ENCODE measurements around the gene CLSTN2. TPM values are rescaled to one million over a fixed set of nuclear protein-coding genes. Genes with fewer than 3 reads are reported as not detected.

The CLSTN2 gene
- total and polyA plus RNA-seq, 2 of the 8 experiments (the other 6 are each of a cell fraction or from before 2014, with no cell fraction given), result 0.39 to 0.52 TPM

DNA sequence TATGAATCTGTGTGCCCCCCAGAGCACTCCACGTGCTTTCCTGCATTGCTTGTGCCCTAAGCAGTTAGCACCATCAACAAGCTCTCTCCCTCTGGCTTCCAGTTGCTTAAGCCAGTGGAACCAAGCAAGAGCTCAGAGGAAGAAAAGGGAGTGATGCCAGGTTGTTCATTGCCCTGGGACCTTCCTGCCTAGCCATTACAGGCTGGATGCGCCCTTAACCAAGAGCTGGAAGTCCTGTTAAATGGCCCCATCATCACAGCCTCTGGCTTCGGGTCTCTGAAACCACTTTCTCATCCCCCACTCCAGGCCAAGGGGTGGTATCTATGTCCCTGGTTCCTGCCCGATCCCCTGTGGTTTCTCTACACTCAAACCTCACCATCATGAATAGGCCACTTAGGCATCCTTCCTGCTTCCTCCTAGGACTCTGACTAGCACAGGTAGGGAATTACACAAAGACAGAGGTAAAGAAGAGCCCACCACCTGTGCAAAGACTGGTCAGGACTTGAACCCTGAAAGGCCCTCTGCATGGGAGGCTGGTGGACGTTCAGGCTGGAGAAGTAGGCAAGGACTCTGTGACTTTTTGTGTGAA, 433.3 kb downstream of the CLSTN2 start (continued):
- TF ChIP-seq, protein P1, sequence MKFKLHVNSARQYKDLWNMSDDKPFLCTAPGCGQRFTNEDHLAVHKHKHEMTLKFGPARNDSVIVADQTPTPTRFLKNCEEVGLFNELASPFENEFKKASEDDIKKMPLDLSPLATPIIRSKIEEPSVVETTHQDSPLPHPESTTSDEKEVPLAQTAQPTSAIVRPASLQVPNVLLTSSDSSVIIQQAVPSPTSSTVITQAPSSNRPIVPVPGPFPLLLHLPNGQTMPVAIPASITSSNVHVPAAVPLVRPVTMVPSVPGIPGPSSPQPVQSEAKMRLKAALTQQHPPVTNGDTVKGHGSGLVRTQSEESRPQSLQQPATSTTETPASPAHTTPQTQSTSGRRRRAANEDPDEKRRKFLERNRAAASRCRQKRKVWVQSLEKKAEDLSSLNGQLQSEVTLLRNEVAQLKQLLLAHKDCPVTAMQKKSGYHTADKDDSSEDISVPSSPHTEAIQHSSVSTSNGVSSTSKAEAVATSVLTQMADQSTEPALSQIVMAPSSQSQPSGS (IDR thresholded peaks at IDR 0.05; ENCODE audit: low read length), result no peak
- TF ChIP-seq JUN (IDR thresholded peaks at IDR 0.05; ENCODE audit: low read depth, low read length) (no peak), EZH2 (IDR thresholded peaks at IDR 0.05; ENCODE audit: low read depth, low read length, severe bottlenecking) (no peak), CHD2 (IDR thresholded peaks at IDR 0.05; ENCODE audit: low read length) (no peak), YY1 (IDR thresholded peaks at IDR 0.05; ENCODE audit: low read depth, low read length) (no peak), CBX5 (IDR thresholded peaks at IDR 0.05; ENCODE audit: low read depth, low read length) (no peak), SUZ12 (IDR thresholded peaks at IDR 0.05; ENCODE audit: low read length) (no peak), TAF7 (optimal IDR thresholded peaks at IDR 0.05; ENCODE audit: borderline replicate concordance, low read depth, low read length) (no peak), FOSL1 (IDR thresholded peaks at IDR 0.05; ENCODE audit: insufficient read depth, low read depth, low read length) (no peak)

All from H1 (cell line).